NCI-H2196 treated with DMSO at 0.1 percent for 48 hours (cell line): ENCODE data around the gene TMEM115.

Experiments used
- DNase-seq: peaks from one replicate; lab custom pipeline; 2025; ENCODE audit not compliant: unreplicated experiment; lab: John Stamatoyannopoulos, UW

TMEM115 gene

GRCh38 chr3:50354186-50354764 lies 5.0 kb downstream of the TMEM115 start:
- DNase-seq = no peak

GRCh38 chr3:50353245-50354004 lies 5.9 kb downstream of the TMEM115 start:
- no peak for DNase-seq

GRCh38 chr3:50352781-50353180 lies 6.5 kb downstream of the TMEM115 start:
- DNase-seq = no peak

- DNase-seq = no peak
These were observed 8.0 kb downstream of the TMEM115 start for GRCh38 chr3:50351323-50351697.

GRCh38 chr3:50350527-50351322 lies 8.6 kb downstream of the TMEM115 start, which contains the start of the genes CYB561D2 and NPRL2:
Gene CYB561D2, plus strand, starts transcription at chr3:50350862. Its CDS starts 572 bp downstream, at chr3:50351434.
Gene NPRL2, minus strand, starts transcription at chr3:50350775. Its CDS starts 123 bp downstream, at chr3:50350652.
- DNase-seq = peak; percentile 66

DNA sequence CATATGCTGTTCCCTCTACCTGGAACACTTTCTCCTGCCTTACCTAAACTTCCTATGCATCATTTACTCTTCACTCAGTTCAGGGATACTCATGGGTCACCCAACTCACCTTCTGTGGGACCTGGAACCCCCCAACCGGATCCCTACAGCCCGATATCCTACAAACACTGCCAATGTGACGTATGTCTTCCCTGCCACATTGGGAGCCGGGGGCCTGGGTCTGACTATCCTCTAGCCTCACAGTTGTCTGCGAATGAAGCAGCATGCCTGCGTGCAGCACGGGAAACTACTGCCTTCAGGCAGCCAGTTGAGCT lies 9.2 kb downstream of the TMEM115 start:
- DNase-seq = no peak

GRCh38 chr3:50347187-50347813 lies 12.0 kb downstream of the TMEM115 start:
- DNase-seq = no peak

DNA sequence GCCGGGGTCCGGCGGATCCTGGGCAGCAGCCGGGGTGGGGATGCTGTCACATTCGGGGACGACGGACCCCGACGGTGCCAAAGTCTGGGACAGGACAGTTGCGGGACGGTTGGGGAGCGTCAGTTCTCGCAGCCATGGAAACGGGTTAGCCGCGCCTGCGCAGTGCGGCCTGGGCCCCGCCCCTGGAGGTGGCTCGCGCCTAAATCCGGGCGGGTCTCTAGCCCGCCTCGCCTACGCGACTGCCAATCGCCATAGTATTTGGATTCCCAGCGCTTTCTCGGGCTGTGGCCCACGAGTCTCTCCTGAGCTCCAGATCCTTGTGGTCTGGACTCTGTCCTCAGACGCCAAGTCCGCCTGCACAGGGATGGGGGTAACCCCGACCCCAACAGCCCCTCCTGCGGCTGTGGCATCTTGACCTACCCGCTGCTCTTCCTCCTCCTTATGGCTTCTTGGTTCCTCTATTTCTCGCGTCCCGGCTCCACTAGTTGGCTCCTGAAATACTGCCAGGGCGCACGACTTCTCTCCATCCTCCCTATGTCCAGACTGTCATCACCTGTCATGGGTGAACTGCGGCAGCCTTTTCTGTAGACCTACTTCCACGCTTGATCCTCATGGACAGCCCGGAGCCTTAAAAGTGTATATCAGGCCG lies 13.6 kb downstream of the TMEM115 start, which contains the start of gene ZMYND10:
Gene ZMYND10 (minus strand): TSS at position 147 of the 649 bp plus-strand sequence. CDS start 153 bp downstream, outside the sequence.
- no peak for DNase-seq

DNA sequence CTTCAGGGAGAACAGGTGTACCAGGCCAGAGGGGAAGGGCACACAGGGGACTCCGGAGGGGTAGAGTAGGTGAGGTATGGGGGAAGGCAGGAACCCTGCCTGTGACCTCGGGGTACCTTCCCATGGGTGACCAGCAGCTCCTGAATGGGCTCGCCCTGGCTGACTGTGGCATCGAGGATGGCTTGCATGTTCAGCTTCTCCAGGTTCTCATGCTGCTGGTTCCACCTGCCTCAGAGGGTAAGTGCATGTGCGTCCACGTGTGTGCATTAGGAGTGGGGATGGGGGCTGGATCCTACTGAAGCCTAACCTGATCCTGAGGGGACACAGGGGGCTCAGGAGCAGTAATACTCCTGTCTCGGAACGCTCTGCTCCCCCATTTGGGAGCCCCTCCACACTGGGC lies 14.3 kb downstream of the TMEM115 start:
- DNase-seq = no peak

GRCh38 chr3:50342813-50343633 lies 16.3 kb downstream of the TMEM115 start:
- no peak for DNase-seq

DNA sequence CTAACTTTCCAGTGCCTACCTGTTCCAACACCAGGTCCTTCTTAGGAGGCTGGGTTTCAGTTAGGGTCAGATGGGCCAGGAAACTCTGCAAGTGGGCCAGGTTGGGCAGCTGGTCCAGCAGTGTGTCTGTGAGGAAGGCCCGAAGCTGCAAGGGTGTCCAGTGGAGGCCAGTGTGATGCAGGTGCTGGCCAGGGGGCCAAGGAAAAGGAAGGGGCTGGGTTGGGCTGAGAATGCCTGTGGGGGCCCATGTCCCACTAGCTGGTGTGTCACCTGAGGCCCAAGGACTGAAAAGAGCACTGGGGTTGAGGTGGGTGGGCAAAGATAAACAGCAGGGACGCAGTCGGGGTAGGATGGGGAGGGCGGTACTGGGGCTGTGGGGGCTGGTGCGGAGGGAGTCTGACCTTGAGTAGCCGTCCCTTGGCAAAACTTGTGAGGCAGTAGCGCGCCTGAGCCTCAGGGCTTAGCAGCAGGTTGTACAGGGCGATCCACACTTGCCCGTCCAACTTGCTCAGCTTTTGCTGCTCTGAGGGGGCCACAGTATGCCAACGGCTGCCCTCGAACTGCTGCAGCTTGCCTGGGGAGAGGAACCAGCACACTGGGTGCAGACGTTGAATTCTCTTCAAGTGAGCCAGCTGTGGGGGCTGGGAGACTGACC lies 17.2 kb downstream of the TMEM115 start:
- no peak for DNase-seq

DNA sequence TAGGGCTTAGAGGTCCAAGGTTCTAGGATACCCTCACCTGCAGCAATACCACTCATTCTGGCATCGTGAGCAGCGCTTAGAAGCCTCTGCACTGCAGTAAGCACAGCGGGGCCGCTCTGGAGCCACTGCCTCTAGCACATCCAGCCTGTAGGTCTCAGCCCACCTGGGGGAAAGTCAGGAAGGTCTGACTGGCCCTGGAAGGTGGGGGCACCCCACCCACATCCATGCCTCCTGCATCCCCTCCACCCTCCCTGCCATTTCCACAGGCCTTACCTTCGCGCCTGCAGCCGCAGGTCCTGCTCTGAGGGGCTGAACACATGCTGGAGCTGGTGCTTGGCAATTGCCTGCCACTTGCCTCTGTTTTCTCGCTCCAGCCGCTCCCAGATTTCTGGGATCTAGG lies 17.8 kb downstream of the TMEM115 start:
- DNase-seq = no peak

DNA sequence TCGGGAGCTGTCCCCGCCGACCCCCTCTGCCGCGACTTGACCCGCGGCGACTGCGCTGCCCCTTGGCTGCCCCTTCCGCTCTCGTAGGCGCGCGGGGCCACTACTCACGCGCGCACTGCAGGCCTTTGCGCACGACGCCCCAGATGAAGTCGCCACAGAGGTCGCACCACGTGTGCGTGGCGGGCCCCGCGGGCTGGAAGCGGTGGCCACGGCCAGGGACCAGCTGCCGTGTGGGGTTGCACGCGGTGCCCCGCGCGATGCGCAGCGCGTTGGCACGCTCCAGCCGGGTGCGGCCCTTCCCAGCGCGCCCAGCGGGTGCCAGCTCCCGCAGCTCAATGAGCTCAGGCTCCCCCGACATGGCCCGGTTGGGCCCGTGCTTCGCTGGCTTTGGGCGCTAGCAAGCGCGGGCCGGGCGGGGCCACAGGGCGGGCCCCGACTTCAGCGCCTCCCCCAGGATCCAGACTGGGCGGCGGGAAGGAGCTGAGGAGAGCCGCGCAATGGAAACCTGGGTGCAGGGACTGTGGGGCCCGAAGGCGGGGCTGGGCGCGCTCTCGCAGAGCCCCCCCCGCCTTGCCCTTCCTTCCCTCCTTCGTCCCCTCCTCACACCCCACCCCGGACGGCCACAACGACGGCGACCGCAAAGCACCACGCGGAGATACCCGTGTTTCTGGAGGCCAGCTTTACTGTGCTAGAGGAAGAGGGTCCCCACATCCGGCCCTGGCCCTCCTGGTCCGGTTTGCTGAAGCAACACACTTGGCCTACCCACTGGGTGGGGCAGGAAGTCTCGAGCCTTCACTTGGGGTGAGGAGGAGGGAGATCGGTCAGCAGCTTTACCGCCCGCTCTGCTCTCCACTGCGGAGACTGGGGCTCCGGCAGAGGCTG lies 18.6 kb downstream of the TMEM115 start, which contains the start of gene RASSF1:
Gene RASSF1 (minus strand): TSS at position 389 of the 882 bp plus-strand sequence. CDS start 31 bp downstream, at position 358.
- no peak for DNase-seq

- no peak for DNase-seq
These were observed 19.2 kb downstream of the TMEM115 start for GRCh38 chr3:50340147-50340447.

- DNase-seq = no peak
These were observed 19.7 kb downstream of the TMEM115 start for GRCh38 chr3:50339485-50340146.

- DNase-seq = no peak
These were observed 20.4 kb downstream of the TMEM115 start for GRCh38 chr3:50338965-50339364.

GRCh38 chr3:50337175-50337861 lies 22.0 kb downstream of the TMEM115 start:
- peak; percentile 89 for DNase-seq
